Adrenal gland (tissue), 5 donors: ENCODE results near the gene WWC2.

ENCODE experiments used
- POLR2A ChIP-seq, 2 donors: fragments of 450-650 bp; IDR thresholded peaks; one replicate each; pipeline ENCODE4 v1.6.1; 2017; ENCODE audit warnings: antibody characterized with exemption in 2 of 2, mild to moderate bottlenecking in 2 of 2, moderate library complexity in 1 of 2
- TF ChIP-seq, protein P1 (sequence below), 6 experiments: fragments of 450-650 bp in 4 of 6; fragments of 200-600 bp in 2 of 6; sonication (generic) in 1 of 6; IDR thresholded peaks; 1 replicate in 5 of 6; 2 replicates in 1 of 6; pipeline versions ENCODE4 v1.5.1 to v1.8.0; 2016 to 2021; ENCODE audit warnings: antibody characterized with exemption in 6 of 6, mild to moderate bottlenecking in 2 of 6, moderate library complexity in 1 of 6
- donor health status: DM: no; HTN: no; CAD: no.

DNA sequence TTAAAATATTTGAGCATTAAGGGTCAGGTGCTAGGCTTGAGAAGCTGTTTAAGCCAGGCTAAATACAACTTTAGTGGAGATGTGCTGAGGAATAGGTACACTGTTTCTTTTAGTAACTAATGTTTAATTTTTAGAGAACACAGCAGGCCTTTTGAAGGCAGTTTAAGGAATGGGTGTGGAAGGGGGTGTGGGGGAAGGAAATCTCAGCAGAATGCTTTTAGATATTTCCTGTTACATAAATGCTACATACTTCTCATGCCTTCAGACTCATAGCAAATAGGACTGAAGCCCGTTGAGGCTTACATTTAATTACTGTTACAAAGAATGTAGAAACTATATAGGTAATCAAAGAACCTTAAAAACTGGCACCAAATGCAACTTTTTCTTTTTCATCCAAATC lies 66.3 kb downstream of the WWC2 start:
- TF ChIP-seq, protein P1, sequence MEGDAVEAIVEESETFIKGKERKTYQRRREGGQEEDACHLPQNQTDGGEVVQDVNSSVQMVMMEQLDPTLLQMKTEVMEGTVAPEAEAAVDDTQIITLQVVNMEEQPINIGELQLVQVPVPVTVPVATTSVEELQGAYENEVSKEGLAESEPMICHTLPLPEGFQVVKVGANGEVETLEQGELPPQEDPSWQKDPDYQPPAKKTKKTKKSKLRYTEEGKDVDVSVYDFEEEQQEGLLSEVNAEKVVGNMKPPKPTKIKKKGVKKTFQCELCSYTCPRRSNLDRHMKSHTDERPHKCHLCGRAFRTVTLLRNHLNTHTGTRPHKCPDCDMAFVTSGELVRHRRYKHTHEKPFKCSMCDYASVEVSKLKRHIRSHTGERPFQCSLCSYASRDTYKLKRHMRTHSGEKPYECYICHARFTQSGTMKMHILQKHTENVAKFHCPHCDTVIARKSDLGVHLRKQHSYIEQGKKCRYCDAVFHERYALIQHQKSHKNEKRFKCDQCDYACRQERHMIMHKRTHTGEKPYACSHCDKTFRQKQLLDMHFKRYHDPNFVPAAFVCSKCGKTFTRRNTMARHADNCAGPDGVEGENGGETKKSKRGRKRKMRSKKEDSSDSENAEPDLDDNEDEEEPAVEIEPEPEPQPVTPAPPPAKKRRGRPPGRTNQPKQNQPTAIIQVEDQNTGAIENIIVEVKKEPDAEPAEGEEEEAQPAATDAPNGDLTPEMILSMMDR (IDR thresholded peaks at IDR 0.05) = no peak
- TF ChIP-seq POLR2A (IDR thresholded peaks at IDR 0.05) = no peak
